Activated CD8-positive, alpha-beta memory T cell treated with anti-CD3 and anti-CD28 coated beads, Interleukin-2, amount 50 U/mL, for 48 hours (primary cell): ENCODE measurements around the gene C1QL1.

Experiments used
- DNase-seq: peaks from one replicate; pipeline ENCODE4 v3.0.0-alpha.2; 2020

C1QL1 gene

GRCh38 chr17:44968225-44969143, at the start of gene C1QL1:
C1QL1 (minus strand) TSS chr17:44968303; CDS start chr17:44968048, 255 bp downstream.
- DNase-seq, result peak; percentile 92

GRCh38 chr17:45016823-45017222, 48.7 kb upstream of the C1QL1 start:
- DNase-seq, result no peak

DNA sequence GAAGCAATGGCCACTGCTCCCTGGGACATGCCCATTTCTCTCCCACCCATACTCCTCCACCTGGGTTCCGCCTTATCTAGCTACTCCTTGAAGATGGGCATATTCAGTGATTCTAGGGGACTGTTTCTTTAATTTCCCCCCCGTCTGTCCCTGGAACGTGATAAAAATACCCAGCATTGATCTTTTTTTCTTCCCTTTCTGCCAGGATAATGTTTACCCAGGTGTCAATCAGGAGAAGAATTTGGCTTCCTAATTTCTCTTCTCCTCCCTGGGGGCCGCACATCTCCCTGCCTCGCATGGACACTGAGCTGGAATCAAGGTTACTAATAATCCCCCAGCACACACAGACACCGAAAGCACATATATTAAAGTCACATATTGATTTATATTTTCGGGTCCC, 48.1 kb upstream of the C1QL1 start:
- no peak for DNase-seq

- no peak for DNase-seq
These were observed 45.2 kb upstream of the C1QL1 start for GRCh38 chr17:45013021-45013997.

DNA sequence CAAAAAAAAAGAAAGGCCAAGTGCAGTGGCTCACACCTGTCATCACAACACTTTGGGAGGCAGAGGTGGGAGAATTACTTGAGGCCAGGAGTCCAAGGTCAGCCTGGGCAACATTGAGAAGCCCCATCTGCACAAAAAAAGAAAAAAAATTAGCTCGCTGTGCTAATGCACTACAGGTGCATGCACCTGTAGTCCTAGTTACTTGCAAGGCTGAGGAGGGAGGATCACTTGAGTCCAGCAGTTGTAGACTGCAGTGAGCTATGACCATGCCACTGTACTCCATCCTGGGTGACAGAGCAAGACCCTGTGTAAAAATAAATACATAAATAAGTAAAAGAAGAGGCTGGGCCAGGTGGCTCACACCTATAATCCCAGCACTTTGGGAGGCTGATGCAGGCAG, 43.7 kb upstream of the C1QL1 start:
- DNase-seq, result no peak

- no peak for DNase-seq
These were observed 41.8 kb upstream of the C1QL1 start for GRCh38 chr17:45009676-45010467.

DNA sequence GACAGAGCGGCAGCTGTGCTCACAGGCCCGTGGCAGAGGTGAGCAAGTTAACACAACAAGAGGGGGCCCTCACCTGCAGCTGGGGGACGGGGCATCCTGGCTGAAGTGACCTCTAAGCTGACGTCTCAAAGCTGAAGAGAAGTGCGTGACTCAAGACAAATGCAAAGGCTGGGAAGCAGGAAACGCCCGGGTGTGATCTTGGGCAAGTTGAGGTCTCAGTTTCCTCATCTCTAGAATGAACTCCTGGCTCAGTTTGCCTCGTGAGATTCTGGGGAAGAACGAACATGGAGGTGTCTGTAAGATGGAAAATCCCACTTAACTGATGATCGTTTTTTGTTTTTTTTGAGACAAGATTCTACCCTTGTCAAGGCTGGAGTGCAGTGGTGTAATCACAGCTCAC, 40.1 kb upstream of the C1QL1 start:
- DNase-seq, result no peak

DNA sequence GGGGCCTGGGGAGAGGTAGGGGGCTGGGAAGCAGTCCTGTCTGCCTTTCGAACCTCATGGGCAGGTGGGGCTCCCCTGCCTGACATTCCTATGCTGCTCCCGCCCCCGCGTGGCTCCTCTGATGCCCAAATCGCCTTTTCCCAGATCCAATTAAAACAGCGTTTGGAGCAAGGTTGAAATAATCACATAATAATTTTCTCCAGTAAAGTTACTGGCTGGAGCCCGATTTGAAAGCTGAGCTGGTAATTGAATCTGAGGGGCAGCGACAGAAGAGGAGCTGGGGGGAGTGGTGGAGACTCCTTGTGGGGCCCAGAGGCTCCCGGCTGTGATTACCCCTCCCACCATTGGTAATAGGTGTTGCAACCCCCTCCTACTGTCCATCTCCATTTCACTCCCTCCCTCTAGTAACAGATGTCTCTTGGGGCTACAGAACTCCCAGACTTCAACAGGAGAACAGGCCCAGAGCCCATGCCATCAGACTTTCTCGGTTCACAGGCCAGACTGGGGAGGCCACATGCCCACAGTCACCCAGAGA, 38.9 kb upstream of the C1QL1 start:
- DNase-seq, result no peak

DNA sequence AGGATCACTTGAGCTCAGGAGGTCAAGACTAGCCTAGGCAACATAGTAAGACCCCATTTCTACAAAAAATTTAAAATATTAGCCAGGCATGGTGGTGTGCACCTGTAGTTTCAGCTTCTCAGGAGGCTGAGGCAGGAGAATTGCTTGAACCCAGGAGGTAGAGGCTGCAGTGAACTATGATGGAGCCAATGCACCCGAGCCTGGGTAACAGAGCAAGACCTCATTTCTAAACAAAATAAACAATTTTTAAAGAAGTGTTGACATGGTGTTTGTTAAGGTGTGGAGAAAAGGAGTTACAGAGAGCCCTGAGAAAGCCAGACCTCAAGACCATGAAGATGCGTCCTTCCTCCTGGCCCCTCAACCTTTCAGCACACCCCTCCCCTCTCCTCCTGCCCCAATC, 37.6 kb upstream of the C1QL1 start:
- DNase-seq, result no peak

GRCh38 chr17:45004388-45004787, 36.3 kb upstream of the C1QL1 start:
- no peak for DNase-seq

- no peak for DNase-seq
These were observed 35.8 kb upstream of the C1QL1 start for GRCh38 chr17:45003877-45004276.

DNA sequence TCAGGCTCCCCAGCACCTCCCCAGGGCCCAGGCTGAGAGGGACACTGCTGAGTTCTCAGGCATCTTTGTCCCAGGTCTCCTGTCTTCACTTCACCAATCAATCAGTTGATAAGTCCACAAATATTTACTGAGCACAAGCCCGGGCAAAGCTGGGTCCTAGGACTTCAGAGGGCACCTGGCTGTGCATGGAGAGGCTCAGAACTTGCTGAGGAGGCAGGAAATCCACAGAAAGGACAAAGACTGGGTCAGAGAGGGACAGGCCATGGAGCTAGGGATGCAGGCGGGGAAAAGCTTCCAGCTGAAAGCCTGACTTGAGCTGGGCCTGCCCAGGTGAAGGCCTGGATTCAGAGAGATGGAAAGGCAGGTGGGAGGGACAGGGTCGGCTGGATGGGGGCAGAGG, 33.2 kb upstream of the C1QL1 start:
- no peak for DNase-seq

DNA sequence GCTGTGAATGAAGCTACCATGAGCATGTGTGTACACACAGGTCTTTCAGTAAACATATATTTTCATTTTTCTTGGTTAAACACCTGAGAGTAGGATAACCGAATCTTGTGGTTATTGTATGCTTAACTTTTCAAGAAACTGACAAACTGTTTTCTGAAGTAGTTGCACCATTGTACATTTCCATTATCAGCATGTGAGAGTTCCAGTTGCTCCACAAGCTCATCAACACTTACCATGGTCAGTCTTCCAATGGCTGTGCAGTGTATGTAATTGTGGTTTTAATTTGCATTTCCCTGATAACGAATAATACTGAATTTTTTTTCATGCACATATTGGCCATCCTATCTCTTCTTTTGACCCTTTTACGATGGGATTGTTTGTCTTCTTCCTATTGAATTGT, 31.3 kb upstream of the C1QL1 start:
- no peak for DNase-seq

DNA sequence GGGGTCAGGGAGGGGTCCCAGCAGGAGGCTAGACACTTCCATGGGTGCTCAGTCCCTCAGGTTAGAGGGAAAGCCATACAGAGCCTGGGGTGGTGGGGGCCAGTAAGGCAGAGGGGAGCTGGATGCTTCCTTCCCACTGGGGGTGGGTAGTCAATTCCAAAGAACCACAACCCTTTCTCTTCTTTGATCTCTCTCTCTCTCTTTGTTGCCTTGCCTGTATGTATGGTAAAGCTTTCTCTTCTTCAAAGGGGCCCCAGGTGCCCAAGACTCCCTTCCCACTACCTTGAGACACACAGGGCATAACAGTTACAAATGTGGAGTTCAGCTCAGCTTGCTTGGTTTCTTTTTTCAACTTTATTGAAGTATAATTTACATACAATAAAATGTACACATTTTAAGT, 30.5 kb upstream of the C1QL1 start:
- DNase-seq, result no peak

- DNase-seq, result no peak
These were observed 29.8 kb upstream of the C1QL1 start for GRCh38 chr17:44997733-44998520.

DNA sequence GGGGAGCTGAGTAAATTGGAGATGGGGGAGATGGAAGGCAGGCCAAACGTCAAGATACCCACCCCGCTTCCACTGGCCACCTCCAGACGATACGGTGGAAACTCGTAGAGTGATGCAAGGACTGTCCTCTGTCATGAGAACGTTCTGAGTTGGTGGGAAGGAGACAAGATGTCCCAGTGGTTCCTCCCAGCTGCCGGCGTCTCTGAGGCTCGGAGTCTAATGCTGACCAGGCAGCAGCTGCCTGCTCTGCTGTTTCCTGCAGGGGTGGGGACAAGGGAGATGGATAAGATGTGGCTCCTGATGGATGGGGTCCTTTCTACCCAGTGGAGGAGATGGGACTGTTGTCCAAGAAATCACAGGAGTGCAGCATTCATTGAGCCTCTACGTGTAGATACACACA, 28.2 kb upstream of the C1QL1 start:
- no peak for DNase-seq

- no peak for DNase-seq
These were observed 27.4 kb upstream of the C1QL1 start for GRCh38 chr17:44995436-44996001.

GRCh38 chr17:44992242-44992939, 24.3 kb upstream of the C1QL1 start:
- DNase-seq, result no peak

DNA sequence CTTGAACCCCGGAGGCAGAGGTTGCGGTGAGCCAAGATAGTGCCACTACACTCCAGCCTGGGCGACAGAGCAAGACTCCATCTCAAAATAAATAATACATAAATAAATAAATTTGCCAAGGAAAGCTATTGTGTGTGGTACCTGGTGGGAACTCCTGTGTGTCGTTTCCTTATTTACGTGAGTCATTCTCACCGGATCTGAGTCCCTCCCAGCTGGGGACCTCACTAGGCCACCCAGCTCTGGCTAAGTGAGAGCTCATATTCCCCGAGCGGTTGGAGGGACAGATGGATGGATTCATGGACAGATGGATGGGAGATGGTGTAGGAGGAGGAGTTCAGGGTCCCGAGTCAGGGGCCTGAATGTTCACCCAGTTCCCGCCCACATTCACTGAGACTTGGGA, 22.9 kb upstream of the C1QL1 start:
- no peak for DNase-seq

- no peak for DNase-seq
These were observed 21.5 kb upstream of the C1QL1 start for GRCh38 chr17:44989552-44990138.
